Measurements from ENCODE around the gene NLGN4Y.

GRCh38 chrY:14741596-14741995 is 217.3 kb downstream of the NLGN4Y start:
- TF ChIP-seq POLR2A (IDR thresholded peaks at IDR 0.05) (no peak), EP300 (IDR thresholded peaks at IDR 0.05) (no peak), CTCF (IDR thresholded peaks at IDR 0.05) (no peak)
